CD4-positive, alpha-beta T cell treated with Interleukin-4 for 4 hours (primary cell): Measurements from ENCODE around the gene CLIP1.
"Not testable (repeated sequence)": the region's sequence is repeated elsewhere in the genome, so short reads cannot be mapped to it uniquely, and the experiment has no call there.

Source experiments
- DNase-seq: peaks from one replicate; pipeline ENCODE4 v3.0.0-alpha.2; 2020

Gene CLIP1

DNA sequence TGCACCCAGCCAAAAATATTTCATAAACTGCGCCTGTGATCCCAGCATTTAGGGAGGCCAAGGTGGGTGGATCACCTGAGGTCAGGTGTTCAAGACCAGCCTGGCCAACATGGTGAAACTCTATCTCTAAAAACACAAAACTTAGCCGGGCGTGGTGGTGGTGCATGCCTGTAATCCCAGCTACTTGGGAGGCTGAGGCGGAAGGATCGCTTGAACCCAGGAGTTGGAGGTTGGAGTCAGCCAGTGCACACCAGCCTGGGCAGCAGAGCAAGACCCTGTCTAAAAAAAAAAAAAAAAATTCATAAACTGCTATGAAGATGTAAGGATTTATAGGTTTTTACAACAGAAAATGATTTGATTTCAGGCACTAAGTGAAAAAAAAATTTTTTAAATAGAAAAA is 6.6 kb upstream of the CLIP1 start:
- not testable (repeated sequence) for DNase-seq

GRCh38 chr12:122427403-122427802 is 4.9 kb upstream of the CLIP1 start:
- no peak for DNase-seq

GRCh38 chr12:122423258-122424165 is 1.0 kb upstream of the CLIP1 start:
- no peak for DNase-seq

GRCh38 chr12:122422730-122423257 is 325 bp upstream of the CLIP1 start:
- DNase-seq: peak; percentile 25

DNA sequence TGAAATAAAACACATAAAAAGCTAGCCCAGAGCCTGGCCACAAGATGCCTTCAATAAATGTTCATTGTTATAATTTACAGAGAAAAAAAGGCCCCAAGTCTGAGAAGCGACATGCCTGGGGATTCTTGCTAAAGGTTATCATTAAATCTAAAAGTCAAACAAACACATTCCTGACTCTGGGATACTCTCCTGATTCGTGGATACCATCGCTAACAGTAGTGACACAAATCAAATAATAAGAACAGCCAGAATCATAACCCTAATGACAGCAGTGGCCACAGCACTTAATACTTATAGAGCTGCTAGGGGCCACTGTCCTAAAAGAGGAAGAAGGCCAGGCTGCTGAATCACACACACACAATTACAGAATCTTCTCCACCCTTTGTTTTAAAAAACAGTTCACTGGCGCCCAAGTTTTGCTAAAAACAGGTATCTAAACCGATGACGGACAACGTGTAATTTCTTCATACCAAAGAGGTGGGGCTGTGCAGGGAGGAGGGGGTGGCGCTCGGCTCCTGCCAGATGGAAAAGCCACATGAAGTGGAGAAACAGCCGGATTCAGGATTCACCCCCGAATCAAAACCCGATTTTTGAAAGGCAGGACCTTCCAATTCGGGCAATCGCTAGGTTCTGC is 1.2 kb downstream of the CLIP1 start:
- peak; percentile 16 for DNase-seq

- no peak for DNase-seq
These were observed 1.9 kb downstream of the CLIP1 start for GRCh38 chr12:122420471-122421162.

DNA sequence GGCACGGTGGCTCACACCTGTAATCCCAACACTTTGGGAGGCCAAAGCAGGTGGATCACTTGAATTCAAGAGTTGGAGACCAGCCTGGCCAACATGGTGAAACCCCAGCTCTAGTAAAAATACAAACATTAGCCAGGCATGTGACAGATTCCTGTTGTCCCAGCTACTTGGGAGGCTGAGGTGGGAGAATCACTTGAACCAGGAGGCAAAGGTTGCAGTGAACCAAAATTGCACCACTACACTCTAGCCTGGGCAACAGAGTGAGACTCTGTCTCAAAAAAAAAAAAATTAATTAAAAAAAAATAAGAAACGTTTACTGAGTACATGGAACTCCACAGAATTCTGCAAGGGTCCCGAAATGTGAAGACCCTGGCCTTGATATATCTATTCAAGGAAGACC is 3.4 kb downstream of the CLIP1 start:
- DNase-seq: not testable (repeated sequence)

GRCh38 chr12:122415665-122416064 is 6.8 kb downstream of the CLIP1 start:
- not testable (repeated sequence) for DNase-seq

DNA sequence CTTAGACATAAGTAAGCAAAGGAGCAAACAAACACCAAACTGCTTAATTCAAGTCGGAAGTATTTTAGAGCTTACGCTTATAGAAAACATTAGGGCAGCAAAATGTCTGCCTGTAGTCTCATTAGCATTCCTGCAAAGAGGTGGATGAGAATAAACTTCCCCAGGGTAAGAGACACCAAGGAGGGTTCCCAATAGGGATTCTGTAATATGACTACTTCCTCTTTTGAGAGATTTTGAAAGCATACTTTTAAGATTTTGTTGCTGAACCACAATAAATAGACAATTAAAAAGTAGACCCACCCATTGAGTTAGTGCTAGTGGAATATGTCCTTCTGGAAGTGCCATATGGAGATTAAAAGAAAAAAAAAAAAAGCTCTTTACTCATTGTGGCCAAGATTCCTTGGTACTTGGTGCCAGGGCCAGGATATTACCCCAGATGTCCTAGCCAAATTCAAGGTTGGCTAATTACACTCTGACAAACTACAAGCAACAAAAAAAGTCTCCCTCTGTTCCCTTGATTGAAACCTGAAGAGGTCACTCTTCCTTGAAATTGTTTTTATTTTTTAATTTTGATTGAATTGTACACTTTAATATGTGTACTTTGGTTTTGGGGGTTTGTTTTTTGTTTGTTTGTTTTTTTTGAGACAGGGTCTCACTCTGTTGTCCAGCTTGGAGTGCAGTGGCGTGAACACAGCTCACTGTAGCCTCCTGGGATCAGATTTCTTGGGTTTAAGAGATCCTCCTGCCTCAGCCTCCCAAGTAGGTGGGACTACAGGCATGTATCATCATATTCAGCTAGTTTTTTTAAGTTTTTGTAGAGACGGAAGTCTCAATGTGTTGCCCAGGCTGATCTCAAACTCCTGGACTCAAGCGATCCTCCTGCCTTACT is 8.7 kb downstream of the CLIP1 start:
- no peak for DNase-seq

DNA sequence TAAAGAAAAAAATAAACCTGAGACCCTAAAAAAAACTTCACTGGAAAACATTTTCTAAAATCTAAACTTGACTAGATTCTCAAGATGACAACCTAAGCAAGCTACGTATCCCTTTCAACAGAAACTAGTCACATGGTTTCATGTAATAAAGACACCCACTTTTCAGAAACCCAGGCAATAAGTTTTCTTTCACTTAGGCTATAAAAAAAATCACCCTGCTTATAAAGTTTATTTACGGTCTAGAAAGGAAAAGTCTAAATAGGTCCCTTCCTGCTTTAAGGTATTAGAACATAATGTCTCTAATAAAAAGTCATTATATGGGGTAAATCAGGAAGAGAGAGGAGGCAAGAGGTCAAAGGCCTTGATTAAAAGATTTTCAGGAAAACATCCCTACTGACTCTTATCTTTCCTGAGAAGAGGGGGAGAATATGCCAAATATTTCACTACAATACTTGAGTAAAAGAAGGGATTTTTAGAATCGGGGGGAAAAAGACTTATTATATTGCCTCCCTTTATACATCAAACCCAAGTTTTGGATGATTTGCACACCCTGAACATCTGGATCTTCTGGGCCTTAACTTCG is 9.5 kb downstream of the CLIP1 start:
- peak; percentile 37 for DNase-seq

DNA sequence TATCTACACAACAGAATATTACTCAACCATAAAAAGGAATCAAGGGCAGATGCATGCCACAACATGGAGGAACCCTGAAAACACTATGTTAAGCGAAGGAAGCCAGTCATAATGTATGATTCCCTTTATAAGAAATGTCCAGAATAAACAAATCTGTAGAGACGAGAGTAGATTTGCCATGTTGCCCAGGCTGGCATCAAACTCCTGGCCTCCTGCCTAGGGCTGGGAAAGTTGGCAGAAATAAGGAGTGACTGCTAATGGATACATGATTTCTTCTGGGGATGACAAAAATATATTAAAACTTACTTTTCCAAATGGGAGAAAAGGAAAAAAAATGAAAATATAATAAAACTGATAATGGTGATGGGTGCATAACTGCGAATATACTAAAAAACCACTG is 10.9 kb downstream of the CLIP1 start:
- DNase-seq: no peak

- no peak for DNase-seq
These were observed 15.3 kb downstream of the CLIP1 start for GRCh38 chr12:122407208-122407607.

- DNase-seq: no peak
These were observed 15.7 kb downstream of the CLIP1 start for GRCh38 chr12:122406701-122407164.

GRCh38 chr12:122403831-122404230 is 18.6 kb downstream of the CLIP1 start:
- no peak for DNase-seq

GRCh38 chr12:122403115-122403770 is 19.2 kb downstream of the CLIP1 start:
- no peak for DNase-seq

DNA sequence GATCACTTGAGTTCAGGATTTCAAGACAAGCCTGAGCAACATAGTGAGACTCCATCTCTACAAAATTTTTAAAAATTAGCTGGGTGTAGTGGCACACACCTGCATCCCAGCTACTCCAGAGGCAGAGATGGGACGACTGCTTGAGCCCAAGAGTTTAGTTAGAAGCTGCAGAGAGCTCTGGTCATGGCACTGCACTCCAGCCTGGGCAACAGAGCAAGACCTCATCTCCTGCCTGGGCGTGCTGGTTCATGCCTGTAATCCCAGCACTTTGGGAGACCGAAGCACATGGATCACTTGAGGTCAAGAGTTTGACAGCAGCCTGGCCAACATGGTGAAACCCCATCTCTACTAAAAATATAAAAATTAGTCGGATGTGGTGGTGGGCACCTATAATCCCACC is 20.2 kb downstream of the CLIP1 start:
- DNase-seq: no peak

DNA sequence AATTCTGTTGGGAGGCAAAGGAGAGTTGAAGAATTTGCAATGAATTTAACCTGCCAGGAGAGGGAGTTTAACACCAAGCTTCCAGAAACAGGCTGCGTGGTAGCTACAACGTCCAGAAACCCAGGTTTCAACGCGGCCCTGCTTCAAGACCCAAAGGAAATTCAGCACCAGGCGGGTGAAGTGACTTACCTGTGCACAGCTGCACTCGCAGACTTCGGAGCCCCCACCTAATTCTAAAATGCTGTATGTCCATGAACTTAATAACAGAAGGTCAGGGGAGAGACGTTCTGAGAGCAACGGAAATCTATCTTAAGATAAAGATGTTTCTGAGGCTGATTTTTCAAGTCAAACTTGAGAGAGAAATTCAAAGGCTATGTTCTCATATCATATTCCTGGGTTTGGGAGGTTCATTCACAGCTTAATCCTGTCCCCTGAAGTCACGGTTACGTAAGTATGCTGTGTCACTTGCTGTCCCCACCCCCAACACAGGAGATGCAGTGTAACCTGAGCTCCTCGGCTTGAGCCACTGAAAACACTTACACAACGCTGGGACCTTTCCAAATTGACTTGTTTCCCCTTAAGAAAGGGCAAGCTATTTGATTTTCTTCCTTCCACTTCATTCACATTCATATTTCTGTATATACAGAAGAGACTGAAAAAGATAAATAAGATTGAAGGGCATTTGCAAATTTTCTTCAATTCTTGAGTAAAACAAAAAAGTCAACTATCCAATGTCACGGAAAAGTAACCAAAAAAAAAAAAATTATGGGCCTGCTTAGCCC is 22.7 kb downstream of the CLIP1 start:
- peak; percentile 65 for DNase-seq

GRCh38 chr12:122399254-122399591 is 23.2 kb downstream of the CLIP1 start:
- no peak for DNase-seq

DNA sequence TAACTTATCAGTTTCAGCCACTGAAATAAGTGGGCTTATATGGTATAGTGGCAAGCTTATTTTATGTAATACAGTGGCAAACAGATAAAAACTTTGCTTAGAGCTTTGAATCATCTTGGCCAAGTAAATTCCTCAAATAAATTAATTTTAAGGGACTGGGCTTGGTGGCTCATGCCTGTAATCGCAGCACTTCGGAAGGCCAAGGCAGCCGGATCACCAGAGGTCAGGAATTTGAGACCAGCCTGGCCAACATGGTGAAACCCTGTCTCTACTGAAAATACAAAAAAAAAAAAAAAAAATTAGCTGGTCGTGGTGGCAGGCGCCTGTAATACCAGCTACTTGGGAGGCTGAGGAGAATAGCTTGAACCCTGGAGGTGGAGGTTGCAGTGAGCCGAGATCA is 24.5 kb downstream of the CLIP1 start:
- DNase-seq: not testable (repeated sequence)

- no peak for DNase-seq
These were observed 27.1 kb downstream of the CLIP1 start for GRCh38 chr12:122395319-122395718.
